D721Med (cell line): Measurements from ENCODE around the gene LTBP3.

Experiments
- DNase-seq: peaks from one replicate; pipeline ENCODE4 v3.0.0; 2011; ENCODE audit warnings: low spot score; ENCODE audit not compliant: insufficient read length
- FAIRE-seq: peaks from 2 replicates; lab custom pipeline; 2011; peaks lifted over from hg19 to GRCh38; lab: Jason Lieb, UNC
- CTCF ChIP-seq: IDR thresholded peaks from 2 replicates; pipeline ENCODE4 v1.5.1; 2012; ENCODE audit warnings: mild to moderate bottlenecking, control low read depth; ENCODE audit not compliant: insufficient read depth; ENCODE audit errors: missing control alignments

LTBP3 gene

DNA sequence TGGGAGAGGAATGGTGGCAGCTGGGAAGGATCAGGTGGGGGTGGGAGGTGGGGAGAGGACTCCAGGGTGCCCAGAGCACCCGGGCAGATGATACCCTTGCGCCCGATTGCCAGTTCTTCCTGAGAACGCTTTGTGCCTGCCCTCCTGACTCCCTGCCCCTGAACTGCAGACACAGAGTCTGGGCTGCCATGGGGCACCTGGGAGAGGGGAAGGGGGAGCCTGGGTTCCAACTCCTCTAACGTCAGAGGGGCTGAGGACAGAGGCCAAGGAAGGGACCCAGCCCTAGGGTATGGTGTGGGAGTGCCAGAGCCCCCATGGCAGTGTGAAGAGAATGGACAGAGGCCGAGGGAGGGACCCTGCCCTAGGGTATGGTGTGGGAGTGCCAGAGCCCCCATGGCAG, 38.4 kb upstream of the LTBP3 start:
- DNase-seq (no peak), FAIRE-seq (no peak)
- no peak for TF ChIP-seq CTCF

GRCh38 chr11:65595543-65596281, 37.6 kb upstream of the LTBP3 start, which contains the start of gene KCNK7:
Gene KCNK7 (minus strand): TSS chr11:65595800. CDS start chr11:65595772, 28 bp downstream.
- no peak for TF ChIP-seq CTCF
- DNase-seq (no peak), FAIRE-seq (no peak)

- DNase-seq: no peak
- TF ChIP-seq CTCF: no peak
These were observed 37.0 kb upstream of the LTBP3 start for GRCh38 chr11:65595131-65595530.

DNA sequence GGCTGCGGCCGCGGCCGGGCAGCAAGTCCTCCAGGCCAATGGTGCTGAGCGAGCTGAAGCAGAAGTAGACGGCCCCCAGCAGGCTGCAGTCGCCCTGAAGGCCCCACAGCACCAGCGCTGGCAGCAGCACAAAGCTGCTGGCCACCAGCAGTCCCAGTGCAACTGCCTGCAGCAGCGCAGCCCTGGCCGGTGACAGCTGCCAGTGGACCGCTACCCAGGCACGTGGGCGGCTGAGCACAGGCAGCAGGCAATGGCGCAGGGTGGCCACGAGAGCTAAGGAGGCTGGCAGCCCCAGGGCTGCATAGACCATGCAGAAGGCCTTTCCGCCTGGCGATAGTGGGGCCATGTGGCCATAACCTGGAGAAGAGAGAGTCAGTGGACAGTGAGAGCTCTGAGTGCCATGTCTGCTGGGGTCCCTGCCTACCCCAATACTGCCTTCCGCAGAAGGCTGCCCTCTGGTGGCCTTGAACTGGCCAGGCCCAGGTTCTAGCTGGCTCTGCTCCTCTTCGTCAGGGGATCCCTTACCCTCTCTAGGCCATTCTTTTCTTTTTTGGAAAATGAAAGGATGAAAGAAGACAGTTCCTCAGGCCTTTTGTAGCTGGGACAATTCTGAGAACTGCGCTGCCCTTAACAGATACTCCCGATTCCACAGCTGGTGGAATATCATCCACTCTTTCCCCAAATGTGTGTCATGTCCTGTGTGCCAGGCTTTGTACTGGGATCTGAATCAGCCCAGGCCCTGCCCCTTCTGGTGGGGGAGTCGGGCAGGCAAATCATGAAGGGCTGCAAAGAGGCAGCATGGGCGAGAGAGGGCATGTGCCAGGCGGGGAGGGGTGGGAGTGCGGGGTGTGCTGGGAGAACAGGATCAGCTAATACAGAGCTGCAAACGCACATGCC, 35.6 kb upstream of the LTBP3 start:
- peak; percentile 62 for TF ChIP-seq CTCF
- FAIRE-seq (no peak), DNase-seq (peak; percentile 64)

More at GRCh38 chr11:65595131-65595530, 37.0 kb upstream of the LTBP3 start:
- FAIRE-seq: no peak

DNA sequence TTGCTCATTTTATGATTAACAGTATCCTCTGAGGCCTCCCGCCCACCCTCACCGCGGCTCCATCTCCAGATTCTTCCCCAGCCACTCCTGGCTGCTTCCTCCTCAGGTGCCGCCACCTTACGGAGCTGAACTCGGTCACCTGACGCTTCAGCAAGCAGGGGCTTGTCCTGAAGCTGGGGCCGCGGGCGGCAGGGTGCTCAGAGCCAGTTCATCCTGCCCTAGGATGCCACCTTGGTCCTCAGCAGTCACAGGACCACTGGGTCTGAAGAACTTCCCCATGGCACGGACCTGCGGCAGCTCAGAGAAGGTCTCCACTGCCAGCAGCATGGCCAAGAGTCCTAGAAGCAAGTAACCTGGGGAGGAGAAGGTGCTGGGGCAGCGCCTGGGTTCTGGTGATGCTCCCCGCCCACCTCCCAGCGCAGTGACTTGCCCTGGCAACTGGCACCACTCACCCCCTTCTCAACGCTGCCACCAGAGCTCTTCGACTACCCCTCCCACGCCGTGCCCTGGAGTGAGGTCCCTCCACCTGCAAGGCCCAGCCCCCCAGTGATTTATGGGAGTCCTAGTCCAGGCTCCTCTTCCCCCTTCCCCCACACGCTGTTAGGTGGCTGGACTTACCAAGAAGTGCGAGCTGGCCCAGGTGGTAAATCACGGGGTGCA, 34.8 kb upstream of the LTBP3 start:
- DNase-seq: no peak
- no peak for TF ChIP-seq CTCF
- no peak for FAIRE-seq

DNA sequence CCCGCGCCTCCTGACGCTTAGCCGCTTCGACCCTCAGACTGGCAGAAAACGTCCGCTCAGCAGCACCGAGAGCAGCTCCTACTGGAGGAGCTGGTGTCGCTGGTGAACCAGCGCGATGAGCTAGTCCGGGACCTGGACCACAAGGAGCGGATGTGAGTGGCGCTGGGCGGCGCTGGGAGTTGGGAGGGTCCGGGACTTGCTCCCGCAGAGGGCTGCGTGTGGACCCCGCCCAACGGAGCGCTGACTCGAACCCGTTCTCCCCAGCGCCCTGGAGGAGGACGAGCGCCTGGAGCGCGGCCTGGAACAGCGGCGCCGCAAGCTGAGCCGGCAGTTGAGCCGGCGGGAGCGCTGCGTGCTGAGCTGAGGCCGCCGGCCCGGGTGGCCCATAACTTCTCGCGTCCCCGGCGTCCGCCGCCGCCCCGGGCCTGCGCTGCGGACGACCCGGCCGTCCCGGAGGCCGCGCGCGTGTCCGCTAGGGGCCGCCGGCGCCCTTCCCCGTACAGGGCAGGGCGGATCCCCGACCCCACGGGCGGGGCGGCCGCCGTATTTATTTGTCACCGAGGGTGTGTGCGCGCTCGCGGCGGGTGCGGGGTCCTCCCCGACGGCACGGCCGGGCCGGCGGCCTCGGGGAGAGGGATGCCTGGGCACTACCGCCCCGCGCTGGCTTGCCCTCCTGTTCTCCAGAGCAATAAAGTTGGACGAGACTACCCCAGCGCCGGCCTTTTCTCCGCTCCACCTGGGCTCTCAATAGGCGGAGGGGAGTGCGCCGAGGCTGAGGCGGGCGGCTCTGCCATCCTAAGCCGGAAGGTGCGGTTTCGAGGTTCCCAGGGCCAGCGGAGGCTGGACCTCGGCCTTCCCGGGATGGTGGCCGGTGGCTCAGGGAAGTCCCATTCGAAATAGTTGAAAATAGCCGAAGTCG, 34.0 kb upstream of the LTBP3 start:
- DNase-seq (no peak), FAIRE-seq (no peak)
- no peak for TF ChIP-seq CTCF
